NCI-H2107 treated with DMSO at 0.1 percent for 48 hours (cell line): ENCODE data around the gene TMEM214.
A peak's percentile ranks its signal among the peaks of the same experiment; 100 is the strongest.

Source experiments
- DNase-seq: peaks from one replicate; lab custom pipeline; 2025; ENCODE audit not compliant: unreplicated experiment; lab: John Stamatoyannopoulos, UW

TMEM214 gene

DNA sequence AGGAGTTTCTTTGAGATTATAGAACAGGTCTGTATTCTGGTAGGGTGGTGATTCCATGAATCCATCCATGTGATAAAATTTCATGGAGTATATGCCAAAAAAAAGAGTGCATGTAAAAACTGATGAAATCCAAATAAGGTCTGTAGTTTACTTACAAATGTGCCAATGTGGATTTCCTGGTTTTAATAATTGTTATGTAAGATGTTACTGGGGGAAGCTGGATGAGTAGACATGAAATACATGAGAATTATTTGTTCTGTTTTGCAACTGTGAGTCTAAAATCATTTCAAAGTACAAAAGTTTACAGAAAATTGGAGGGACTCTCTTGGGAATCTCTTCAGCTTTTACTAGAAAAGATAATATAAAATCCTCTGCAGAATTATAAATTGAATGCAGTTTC, 23.7 kb upstream of the TMEM214 start:
- no peak for DNase-seq

GRCh38 chr2:27009716-27010115, 23.0 kb upstream of the TMEM214 start:
- DNase-seq: no peak

DNA sequence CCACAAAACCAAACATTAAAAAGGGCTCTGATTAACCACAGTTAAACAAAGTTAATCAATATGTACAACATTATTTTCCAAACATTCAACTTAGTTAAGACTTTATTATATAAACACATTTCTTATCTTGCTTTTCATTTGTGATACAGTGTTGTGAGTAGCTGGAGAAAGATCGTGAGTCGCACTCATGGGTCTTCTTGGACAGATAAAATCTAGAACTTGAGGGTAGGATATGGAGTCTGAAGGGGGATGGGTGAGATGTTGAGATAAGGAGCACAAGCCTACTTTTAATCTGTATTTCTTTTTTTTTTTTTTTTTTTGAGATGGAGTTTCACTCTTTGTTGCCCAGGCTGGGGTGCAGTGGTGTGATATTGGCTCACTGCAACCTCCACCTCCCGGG, 22.6 kb upstream of the TMEM214 start:
- DNase-seq: no peak

- DNase-seq: no peak
Measured at GRCh38 chr2:27013738-27014137, 19.0 kb upstream of the TMEM214 start.

DNA sequence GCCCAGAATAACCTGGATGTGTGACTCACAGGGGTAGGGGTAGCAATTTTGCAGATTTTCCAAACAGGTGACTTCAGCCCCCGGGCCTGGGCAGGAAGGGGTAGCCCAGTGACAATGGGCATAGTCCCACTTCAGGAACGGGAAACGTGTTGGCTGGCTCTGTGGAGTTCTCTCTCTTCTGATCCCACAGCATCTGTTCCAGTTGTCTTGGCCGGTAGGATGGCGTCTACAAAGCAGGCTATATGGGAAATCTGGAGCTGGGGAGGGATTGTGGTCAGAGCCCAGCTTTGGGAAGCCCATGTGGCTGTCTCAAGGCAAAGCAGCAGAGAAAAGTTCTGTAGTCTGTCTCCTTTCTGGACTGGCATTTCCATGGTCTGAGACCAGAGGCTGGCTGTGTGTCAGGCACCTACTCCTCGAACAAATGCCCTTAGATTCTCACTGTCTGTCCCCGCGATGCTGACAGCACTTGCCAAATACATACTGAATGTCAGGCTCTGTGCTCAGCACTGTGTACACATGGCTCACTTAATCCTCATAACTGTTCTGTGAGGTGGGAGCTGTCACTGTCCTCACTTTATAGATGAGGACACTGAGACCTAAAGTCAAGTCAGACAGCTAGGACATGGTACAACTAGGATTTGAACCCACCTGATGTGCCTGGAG, 17.9 kb upstream of the TMEM214 start:
- no peak for DNase-seq

GRCh38 chr2:27016801-27017325, 15.9 kb upstream of the TMEM214 start:
- peak; percentile 15 for DNase-seq

GRCh38 chr2:27018142-27018541, 14.6 kb upstream of the TMEM214 start:
- DNase-seq: no peak

GRCh38 chr2:27019459-27019858, 13.3 kb upstream of the TMEM214 start:
- no peak for DNase-seq

- DNase-seq: no peak
Measured at GRCh38 chr2:27019931-27020855, 12.6 kb upstream of the TMEM214 start.

DNA sequence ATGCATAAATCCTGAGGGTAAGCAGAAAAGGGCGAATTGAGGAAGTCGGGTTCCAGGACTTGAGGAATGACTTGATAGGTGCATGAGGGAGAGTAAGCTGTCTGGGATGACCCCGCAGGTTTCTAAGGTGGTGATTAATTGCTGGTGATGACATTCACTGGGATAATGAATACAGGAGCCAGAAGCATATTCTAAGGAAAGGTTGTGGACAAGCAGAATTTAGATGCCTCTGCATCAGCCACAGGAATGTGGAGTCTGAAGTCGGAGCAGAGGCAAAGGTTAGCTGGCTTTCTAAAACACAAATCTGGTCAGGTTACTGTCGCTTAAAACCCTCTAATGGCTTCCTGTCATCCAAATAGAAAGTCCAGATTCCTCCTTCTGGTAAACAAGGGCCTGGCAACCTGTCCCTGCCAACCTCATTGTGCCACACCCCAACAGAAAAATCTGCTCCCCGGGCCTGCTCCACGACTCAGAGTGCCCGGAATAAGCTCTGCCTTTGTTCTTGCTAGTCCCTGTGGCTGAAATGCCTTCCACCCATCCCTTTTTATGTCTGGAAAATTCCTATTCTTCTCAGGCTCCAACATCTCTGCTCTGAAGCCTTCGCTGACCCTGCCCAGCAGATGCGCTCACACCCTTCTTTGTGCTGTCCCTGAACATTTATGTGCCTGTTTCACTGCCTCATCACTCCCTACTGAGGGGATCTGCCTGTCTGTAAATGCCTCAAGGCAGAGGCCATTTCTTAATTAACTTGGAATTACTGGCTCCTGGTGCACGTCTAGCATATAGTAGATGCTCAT, 11.3 kb upstream of the TMEM214 start:
- no peak for DNase-seq

- no peak for DNase-seq
Measured at GRCh38 chr2:27023740-27024139, 9.0 kb upstream of the TMEM214 start.

DNA sequence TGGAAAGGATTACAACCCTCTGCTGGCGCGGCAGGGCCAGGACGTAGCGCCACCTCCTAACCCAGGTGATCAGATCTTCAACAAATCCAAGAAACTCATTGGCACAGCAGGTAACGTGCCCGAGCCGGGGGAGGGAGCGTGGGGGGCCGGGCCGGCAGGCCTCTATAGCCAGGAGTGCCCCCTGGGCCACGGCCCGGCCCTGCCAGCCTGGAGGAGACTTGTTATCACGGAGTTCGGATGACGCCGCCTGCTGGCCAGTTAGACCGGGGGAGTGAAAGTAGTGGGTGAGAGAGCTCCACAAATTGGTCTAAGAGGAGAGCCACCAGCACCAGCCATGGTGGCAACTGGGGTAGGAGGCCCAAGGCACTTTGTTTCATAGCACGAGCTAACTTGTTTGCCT, 8.6 kb upstream of the TMEM214 start:
- no peak for DNase-seq

DNA sequence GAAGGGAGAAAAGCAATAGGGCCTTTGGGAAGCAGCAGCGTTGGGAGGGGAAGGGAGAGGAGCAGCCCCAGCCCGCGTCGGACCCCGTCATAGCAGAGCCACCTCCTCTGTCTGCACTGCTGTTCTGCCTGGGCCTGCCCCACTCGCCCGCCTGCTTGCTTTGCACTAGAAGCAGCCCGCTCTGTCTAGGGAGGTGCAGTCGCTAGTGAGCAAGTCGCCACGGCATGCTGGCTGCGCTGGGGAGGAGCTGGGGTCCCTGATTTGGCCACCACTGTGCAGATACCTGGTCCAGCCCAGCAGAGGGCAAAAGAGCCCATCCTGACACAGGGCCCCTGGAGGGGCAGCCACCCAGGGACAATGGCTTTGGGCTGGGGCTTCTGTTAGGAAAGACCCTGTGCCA, 8.0 kb upstream of the TMEM214 start:
- DNase-seq: no peak

- DNase-seq: no peak
Measured at GRCh38 chr2:27025281-27025800, 7.4 kb upstream of the TMEM214 start.

GRCh38 chr2:27025861-27026851, 6.6 kb upstream of the TMEM214 start:
- DNase-seq: no peak

DNA sequence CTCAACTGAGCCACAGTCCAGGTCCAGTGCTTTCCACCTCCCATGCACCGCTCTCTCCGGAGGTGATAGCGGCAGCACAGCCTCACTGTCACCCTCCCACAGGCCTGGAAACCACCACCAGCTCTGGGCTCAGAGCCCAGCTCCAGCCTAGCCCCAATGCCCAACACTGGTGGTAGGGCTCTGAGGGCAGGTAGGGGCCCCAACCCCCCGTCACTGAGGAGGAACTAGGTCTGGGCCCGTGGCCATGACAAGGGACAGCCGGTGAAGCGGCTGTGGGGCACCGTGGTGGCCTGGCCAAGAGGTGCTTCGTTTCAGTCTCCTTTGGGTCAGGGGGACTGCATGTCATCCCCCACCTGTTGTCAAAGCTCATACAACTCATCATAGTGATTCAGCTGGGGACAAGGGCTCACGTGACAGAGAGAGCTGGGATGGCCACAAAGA, 5.5 kb upstream of the TMEM214 start:
- DNase-seq: no peak

DNA sequence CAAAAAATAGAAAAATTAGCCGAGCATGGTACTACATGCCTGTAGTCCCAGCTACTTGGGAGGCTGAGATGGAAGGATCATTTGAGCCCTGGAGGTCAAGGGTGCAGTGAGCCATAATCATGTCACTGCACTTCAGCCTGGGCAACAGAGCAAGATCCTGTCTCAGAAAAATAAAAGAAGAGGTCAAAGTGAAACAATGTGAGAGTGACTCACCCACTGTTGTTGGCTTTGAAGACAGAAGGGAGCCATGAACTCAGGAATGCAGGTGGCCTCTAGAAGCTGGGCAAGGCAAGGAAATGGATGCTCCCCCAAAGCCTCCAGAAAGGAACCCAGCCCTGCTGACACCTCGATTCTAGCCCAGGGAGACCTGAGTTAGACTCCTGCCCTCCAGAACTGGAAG, 3.7 kb upstream of the TMEM214 start:
- no peak for DNase-seq

- no peak for DNase-seq
Measured at GRCh38 chr2:27033253-27033852, 588 bp downstream of the TMEM214 start.

- no peak for DNase-seq
Measured at GRCh38 chr2:27038012-27038411, 5.2 kb downstream of the TMEM214 start.
